Measurements from ENCODE around the gene GPHA2.

Gene GPHA2

GRCh38 chr11:64892838-64893193, 42.9 kb downstream of the GPHA2 start:
- H3K36me3 ChIP-seq (ENCODE audit: low read length), result no peaks in the 10 kb centered on the region
- no peak overlapping the region for H3K4me2 ChIP-seq (ENCODE audit: low read depth, low read length, poor library complexity, severe bottlenecking)
- H3K4me3 ChIP-seq (ENCODE audit: insufficient read depth, low read length, poor library complexity, severe bottlenecking), result no peak overlapping the region
- no peaks in the 10 kb centered on the region for H4K20me1 ChIP-seq (ENCODE audit: low read depth, low read length)
- no peak for TF ChIP-seq EZH2phosphoT487 (conservative IDR thresholded peaks at IDR 0.05; ENCODE audit: low read length)
- TF ChIP-seq CTCF (IDR thresholded peaks at IDR 0.05; ENCODE audit: insufficient read depth, low read length, poor library complexity, severe bottlenecking), result no peak
- H3F3A ChIP-seq (ENCODE audit: insufficient read depth), result no peaks in the 10 kb centered on the region
- H3K79me2 ChIP-seq (ENCODE audit: insufficient read depth, low read length), result no peaks in the 10 kb centered on the region
- H3K27ac ChIP-seq (ENCODE audit: low read depth, low read length), result no peak overlapping the region
- H3K9me3 ChIP-seq (ENCODE audit: insufficient read depth, low read length), result no peaks in the 10 kb centered on the region
- no peak overlapping the region for H3K9ac ChIP-seq (ENCODE audit: low read length)
- no peak overlapping the region for H2AFZ ChIP-seq (ENCODE audit: low read depth, low read length, severe bottlenecking)
- H3K27me3 ChIP-seq (ENCODE audit: low read length), result no peaks in the 10 kb centered on the region
- no peaks in the 10 kb centered on the region for H3K9me2 ChIP-seq (replicated peaks; ENCODE audit: insufficient read depth, low read length)

- no peaks in the 10 kb centered on the region for H3K36me3 ChIP-seq (ENCODE audit: low read length)
- no peaks in the 10 kb centered on the region for H3K79me2 ChIP-seq (ENCODE audit: insufficient read depth, low read length)
- no peak overlapping the region for H3K4me2 ChIP-seq (ENCODE audit: low read depth, low read length, poor library complexity, severe bottlenecking)
- 0 out of 2 replicates have a peak, but pooled peaks cover 2% of the 10 kb centered on the region for H3F3A ChIP-seq (ENCODE audit: insufficient read depth)
- no peak overlapping the region for H3K4me3 ChIP-seq (ENCODE audit: insufficient read depth, low read length, poor library complexity, severe bottlenecking)
- H3K27me3 ChIP-seq (ENCODE audit: low read length), result no peaks in the 10 kb centered on the region
- TF ChIP-seq EZH2phosphoT487 (conservative IDR thresholded peaks at IDR 0.05; ENCODE audit: low read length) (no peak), CTCF (IDR thresholded peaks at IDR 0.05; ENCODE audit: insufficient read depth, low read length, poor library complexity, severe bottlenecking) (no peak)
- H3K9me2 ChIP-seq (replicated peaks; ENCODE audit: insufficient read depth, low read length), result no peaks in the 10 kb centered on the region
- H2AFZ ChIP-seq (ENCODE audit: low read depth, low read length, severe bottlenecking), result no peak overlapping the region
- no peak overlapping the region for H3K9ac ChIP-seq (ENCODE audit: low read length)
- no peak overlapping the region for H3K27ac ChIP-seq (ENCODE audit: low read depth, low read length)
- no peaks in the 10 kb centered on the region for H3K9me3 ChIP-seq (ENCODE audit: insufficient read depth, low read length)
- no peaks in the 10 kb centered on the region for H4K20me1 ChIP-seq (ENCODE audit: low read depth, low read length)
These were observed 43.3 kb downstream of the GPHA2 start for GRCh38 chr11:64892411-64892831.

- TF ChIP-seq CTCF (IDR thresholded peaks at IDR 0.05; ENCODE audit: insufficient read depth, low read length, poor library complexity, severe bottlenecking) (no peak), EZH2phosphoT487 (conservative IDR thresholded peaks at IDR 0.05; ENCODE audit: low read length) (no peak)
- Histone ChIP-seq H4K20me1 (ENCODE audit: low read depth, low read length) (no peaks in the 10 kb centered on the region), H3K4me3 (ENCODE audit: insufficient read depth, low read length, poor library complexity, severe bottlenecking) (no peak overlapping the region), H3F3A (ENCODE audit: insufficient read depth) (0 out of 2 replicates have a peak, but pooled peaks cover 5% of the 10 kb centered on the region), H3K9me3 (ENCODE audit: insufficient read depth, low read length) (no peaks in the 10 kb centered on the region), H3K79me2 (ENCODE audit: insufficient read depth, low read length) (no peaks in the 10 kb centered on the region), H3K36me3 (ENCODE audit: low read length) (no peaks in the 10 kb centered on the region), H3K4me2 (ENCODE audit: low read depth, low read length, poor library complexity, severe bottlenecking) (no peak overlapping the region), H2AFZ (ENCODE audit: low read depth, low read length, severe bottlenecking) (no peak overlapping the region), H3K27me3 (ENCODE audit: low read length) (no peaks in the 10 kb centered on the region), H3K9me2 (replicated peaks; ENCODE audit: insufficient read depth, low read length) (no peaks in the 10 kb centered on the region), H3K27ac (ENCODE audit: low read depth, low read length) (no peak overlapping the region), H3K9ac (ENCODE audit: low read length) (no peak overlapping the region)
These were observed 43.8 kb downstream of the GPHA2 start for GRCh38 chr11:64891880-64892279.

All from SU-DHL-6 (cell line).